NCI-H2196 (cell line): ENCODE measurements around the gene EYS.
"Not testable (repeated sequence)": the region's sequence is repeated elsewhere in the genome, so short reads cannot be mapped to it uniquely, and the experiment has no call there.

Experiments used
- DNase-seq: peaks from one replicate; lab custom pipeline; 2025; ENCODE audit not compliant: unreplicated experiment; lab: John Stamatoyannopoulos, UW

Gene EYS

GRCh38 chr6:63808576-63808975 lies 1898.5 kb downstream of the EYS start:
- DNase-seq: no peak

GRCh38 chr6:63807056-63807455 lies 1900.0 kb downstream of the EYS start:
- no peak for DNase-seq

GRCh38 chr6:63806573-63806913 lies 1900.5 kb downstream of the EYS start:
- no peak for DNase-seq

GRCh38 chr6:63805808-63806572 lies 1901.0 kb downstream of the EYS start:
- DNase-seq: no peak

GRCh38 chr6:63805345-63805744 lies 1901.7 kb downstream of the EYS start:
- DNase-seq: no peak

- no peak for DNase-seq
Measured at GRCh38 chr6:63804381-63804956, 1902.6 kb downstream of the EYS start.

GRCh38 chr6:63803371-63803770 lies 1903.7 kb downstream of the EYS start:
- DNase-seq: no peak

GRCh38 chr6:63802606-63803206 lies 1904.3 kb downstream of the EYS start:
- peak; percentile 5 for DNase-seq

- not testable (repeated sequence) for DNase-seq
Measured at GRCh38 chr6:63800386-63800785, 1906.6 kb downstream of the EYS start.

GRCh38 chr6:63799813-63800212 lies 1907.2 kb downstream of the EYS start:
- no peak for DNase-seq

- no peak for DNase-seq
Measured at GRCh38 chr6:63799313-63799712, 1907.7 kb downstream of the EYS start.

- DNase-seq: no peak
Measured at GRCh38 chr6:63798378-63798777, 1908.6 kb downstream of the EYS start.

GRCh38 chr6:63797721-63798120 lies 1909.3 kb downstream of the EYS start:
- DNase-seq: no peak

- no peak for DNase-seq
Measured at GRCh38 chr6:63795826-63796225, 1911.2 kb downstream of the EYS start.

GRCh38 chr6:63795006-63795405 lies 1912.0 kb downstream of the EYS start:
- DNase-seq: no peak

- no peak for DNase-seq
Measured at GRCh38 chr6:63793465-63794137, 1913.4 kb downstream of the EYS start.

- DNase-seq: no peak
Measured at GRCh38 chr6:63792736-63793464, 1914.1 kb downstream of the EYS start.

- no peak for DNase-seq
Measured at GRCh38 chr6:63790334-63790733, 1916.7 kb downstream of the EYS start.

- no peak for DNase-seq
Measured at GRCh38 chr6:63789699-63790098, 1917.3 kb downstream of the EYS start.

GRCh38 chr6:63788569-63788968 lies 1918.5 kb downstream of the EYS start:
- DNase-seq: no peak

GRCh38 chr6:63787021-63787420 lies 1920.0 kb downstream of the EYS start:
- no peak for DNase-seq
